HepG2 (cell line): ENCODE results near the gene ARHGEF26. TPM values are rescaled to one million over a fixed set of nuclear protein-coding genes. Genes with fewer than 3 reads are reported as not detected.

Experiments
- ATAC-seq: fragments of 200-7000 bp; cut with Tn5 transposase; 3 replicates; pipeline ENCODE4 v1.9.1; 2020; ENCODE audit warnings: mild to moderate bottlenecking, moderate library complexity
- BruUV-seq: library from RNA; stranded (reverse); fragments of 400-500 nt; replicated peaks from 2 replicates; lab custom pipeline; 2021; lab: Mats Ljungman, UMichigan
- CTCF ChIA-PET: fragments of 300-600 bp; formaldehyde crosslinking; extraction: SDS; loops from one replicate; lab custom pipeline; 2021; ENCODE audit warnings: low total read pairs, inconsistent platforms, low intra/inter-chr PET ratio; lab: Yijun Ruan, JAX
- POLR2A ChIA-PET: fragments of 350-600 bp; sonication (Branson Sonifier 250); formaldehyde crosslinking; loops from one replicate; lab custom pipeline; 2020; ENCODE audit warnings: antibody characterized with exemption, inconsistent platforms; lab: Yijun Ruan, JAX
- DNase-seq: peaks from one replicate; pipeline ENCODE4 v3.0.0-alpha.2; 2015; ENCODE audit warnings: low spot score
- FAIRE-seq: peaks from 3 replicates; lab custom pipeline; 2011; peaks lifted over from hg19 to GRCh38; lab: Jason Lieb, UNC
- H2AFZ ChIP-seq: one replicate; pipeline ENCODE4 v1.6.1; 2011; ENCODE audit warnings: low read length, inconsistent platforms
- H3K27ac ChIP-seq: fragments of 300-600 bp; 3 replicates; pipeline ENCODE4 v1.8.0; 2011; ENCODE audit warnings: mixed run types, mild to moderate bottlenecking, mixed read lengths, low read length, inconsistent platforms; ENCODE audit not compliant: insufficient read depth; ENCODE audit errors: extremely low read length
- H3K27me3 ChIP-seq, 2 experiments: fragments of 200-600 bp in 1 of 2; 2 replicates in 1 of 2; 3 replicates in 1 of 2; pipeline versions ENCODE4 v1.6.0 to v1.8.0; 2011; ENCODE audit warnings: low read length in 2 of 2, mild to moderate bottlenecking in 2 of 2, moderate library complexity in 2 of 2, inconsistent platforms in 1 of 2; ENCODE audit not compliant: insufficient read depth in 2 of 2, control insufficient read depth in 1 of 2
- H3K36me3 ChIP-seq, 2 experiments: fragments of 200-600 bp in 1 of 2; replicated peaks in 1 of 2; 2 replicates in 1 of 2; 3 replicates in 1 of 2; pipeline versions ENCODE4 v1.5.1 to v1.8.0; 2011; ENCODE audit warnings: low read length in 2 of 2, inconsistent platforms in 1 of 2; ENCODE audit not compliant: insufficient read depth in 2 of 2, control insufficient read depth in 1 of 2
- H3K4me1 ChIP-seq: 2 replicates; pipeline ENCODE4 v1.5.1; 2012; ENCODE audit warnings: low read length, inconsistent platforms; ENCODE audit not compliant: insufficient read depth
- H3K4me2 ChIP-seq: 2 replicates; pipeline ENCODE4 v1.6.0; 2011; ENCODE audit warnings: low read depth, low read length, inconsistent platforms
- H3K4me3 ChIP-seq, 3 experiments: fragments of 200-600 bp in 1 of 3; sonication (generic), shearing (Covaris generic) in 1 of 3; replicated peaks in 1 of 3; 2 replicates each; pipeline ENCODE4 v1.5.1; 2011 to 2016; ENCODE audit warnings: low read length in 3 of 3, inconsistent platforms in 2 of 3, low read depth in 2 of 3, mild to moderate bottlenecking in 2 of 3, control low read depth in 1 of 3, mixed read lengths in 1 of 3; ENCODE audit not compliant: insufficient read depth in 1 of 3
- H3K79me2 ChIP-seq: one replicate; pipeline ENCODE4 v1.6.1; 2011; ENCODE audit warnings: low read length, inconsistent platforms; ENCODE audit not compliant: insufficient read depth
- H3K9ac ChIP-seq: 2 replicates; pipeline ENCODE4 v1.6.0; 2011; ENCODE audit warnings: mild to moderate bottlenecking, low read depth, low read length, inconsistent platforms; ENCODE audit not compliant: insufficient read depth
- H3K9me3 ChIP-seq: 2 replicates; pipeline ENCODE4 v1.5.1; 2012; ENCODE audit warnings: mild to moderate bottlenecking, low read length
- H4K20me1 ChIP-seq: 2 replicates; pipeline ENCODE4 v1.6.0; 2011; ENCODE audit warnings: inconsistent platforms, mild to moderate bottlenecking, low read length, moderate library complexity; ENCODE audit not compliant: insufficient read depth
- BRCA1 ChIP-seq: sonication (generic); formaldehyde crosslinking; IDR thresholded peaks from 2 replicates; pipeline ENCODE4 v1.4.0; 2020; ENCODE audit warnings: missing genetic modification reagents
- CHD4 ChIP-seq: fragments of 200-600 bp; sonication (generic); IDR thresholded peaks from 2 replicates; pipeline ENCODE4 v1.7.0; 2017; ENCODE audit warnings: mild to moderate bottlenecking, low read length, borderline replicate concordance
- ETV5 ChIP-seq: IDR thresholded peaks from 2 replicates; pipeline ENCODE4 v1.6.1; 2018; ENCODE audit warnings: missing biosample characterization, missing genetic modification reagents, inconsistent platforms, borderline replicate concordance
- GABPB1 ChIP-seq: IDR thresholded peaks from 2 replicates; pipeline ENCODE4 v1.6.1; 2016; ENCODE audit warnings: mild to moderate bottlenecking, missing genetic modification reagents, moderate library complexity, missing compliant biosample characterization
- ISL2 ChIP-seq: sonication (generic); formaldehyde crosslinking; IDR thresholded peaks from 2 replicates; pipeline ENCODE4 v1.5.0; 2020; ENCODE audit warnings: missing genetic modification reagents
- SOX5 ChIP-seq: IDR thresholded peaks from 2 replicates; pipeline ENCODE4 v1.6.1; 2016; ENCODE audit warnings: borderline replicate concordance
- TAF15 ChIP-seq: fragments of 200-400 bp; formaldehyde crosslinking; IDR thresholded peaks from one replicate; pipeline ENCODE4 v1.6.1; 2018; ENCODE audit warnings: mild to moderate bottlenecking, low read depth, low read length; ENCODE audit not compliant: poor library complexity, severe bottlenecking
- ZBTB39 ChIP-seq: sonication (generic); formaldehyde crosslinking; IDR thresholded peaks from 2 replicates; pipeline ENCODE4 v1.5.0; 2020; ENCODE audit warnings: missing genetic modification reagents
- ZNF234 ChIP-seq: sonication (generic); formaldehyde crosslinking; conservative IDR thresholded peaks from 2 replicates; pipeline ENCODE4 v1.5.1; 2020; ENCODE audit warnings: mild to moderate bottlenecking, missing genetic modification reagents
- ZNF333 ChIP-seq: sonication (generic); formaldehyde crosslinking; IDR thresholded peaks from 2 replicates; pipeline ENCODE4 v1.4.0; 2020; ENCODE audit warnings: mild to moderate bottlenecking, missing genetic modification reagents, borderline replicate concordance
- ZNF530 ChIP-seq: sonication (generic); formaldehyde crosslinking; IDR thresholded peaks from 2 replicates; pipeline ENCODE4 v1.5.0; 2020; ENCODE audit warnings: low read depth, mild to moderate bottlenecking, missing genetic modification reagents
- ZNF557 ChIP-seq: sonication (generic); formaldehyde crosslinking; IDR thresholded peaks from 2 replicates; pipeline ENCODE4 v1.4.0; 2020; ENCODE audit warnings: missing genetic modification reagents
- ZNF570 ChIP-seq: sonication (generic); formaldehyde crosslinking; IDR thresholded peaks from 2 replicates; pipeline ENCODE4 v1.4.0; 2020; ENCODE audit warnings: mild to moderate bottlenecking, missing genetic modification reagents, borderline replicate concordance
- ZNF609 ChIP-seq: sonication (generic); formaldehyde crosslinking; IDR thresholded peaks from 2 replicates; pipeline ENCODE4 v1.4.0; 2020; ENCODE audit warnings: mild to moderate bottlenecking, missing genetic modification reagents, borderline replicate concordance
- ZNF75D ChIP-seq: sonication (generic); formaldehyde crosslinking; IDR thresholded peaks from 2 replicates; pipeline ENCODE4 v1.8.1; 2023; ENCODE audit warnings: missing genetic modification reagents, mild to moderate bottlenecking, borderline replicate concordance
- WGBS: methylation state at CpG from one replicate; pipeline ENCODE4 v1.1.6; 2017; ENCODE audit warnings: low lambda C conversion rate; 5-methylcytosine and 5-hydroxymethylcytosine counted together
- in situ Hi-C: cut with HindIII; loops from 2 replicates; pipeline ENCODE4 v1.10.0; 2017; ENCODE audit warnings: low pct_unique_long_range_greater_than_20kb; ENCODE audit not compliant: extremely low pct_ligation_motif_present
- intact Hi-C: fragments of 100-400 bp; cut with micrococcal nuclease; formaldehyde crosslinking; loops from one replicate; pipeline ENCODE4 v1.10.0; 2022; ENCODE audit not compliant: unreplicated experiment
- polyA plus RNA-seq, 8 experiments: library from polyadenylated mRNA; depleted of rRNA in 3 of 8; stranded (reverse) in 7 of 8; unstranded in 1 of 8; fragments of >200 nt; fragmentation: Illumina TruSeq in 4 of 8; extraction: Trizol in 4 of 8; gene quantifications; 2 replicates each; pipeline versions ENCODE4 v1.2.1 to v1.2.3, GENCODE V29; 2011 to 2016; ENCODE audit warnings: low read depth in 4 of 8, missing spikeins in 1 of 8, mixed read lengths in 1 of 8; ENCODE audit not compliant: insufficient read depth in 1 of 8
- total RNA-seq, 5 experiments: library from RNA; depleted of rRNA; stranded (reverse); fragments of >200 nt; fragmentation: Illumina TruSeq; extraction: Trizol; gene quantifications; 2 replicates each; pipeline ENCODE4 v1.2.3, GENCODE V29; 2016; ENCODE audit warnings: low read depth in 1 of 5

The ARHGEF26 gene
- total and polyA plus RNA-seq, 2 of the 13 experiments (the other 11 are each of a cell fraction or from before 2014, with no cell fraction given): 0.74 to 6.1 TPM

GRCh38 chr3:154247806-154248415 is 126.7 kb downstream of the ARHGEF26 start:
- POLR2A ChIA-PET: no interaction called here
- no peaks in the 10 kb centered on the region for H3K79me2 ChIP-seq
- CTCF ChIA-PET: no interaction called here
- no peak for TF ChIP-seq CHD4
- TF ChIP-seq ETV5 (CRISPR knock-in tag): peak; percentile 9; the same call in 1 of the 2 replicates
- no peak for TF ChIP-seq ZNF570
- no peak for TF ChIP-seq ZNF333 (CRISPR knock-in tag)
- no peak for TF ChIP-seq BRCA1 (CRISPR knock-in tag)
- no peak for TF ChIP-seq GABPB1 (CRISPR knock-in tag)
- TF ChIP-seq ZNF609 (CRISPR knock-in tag): no peak
- no peak for TF ChIP-seq ZNF75D (CRISPR knock-in tag)
- TF ChIP-seq ZNF530 (CRISPR knock-in tag): no peak
- no peak for TF ChIP-seq ZBTB39
- TF ChIP-seq ZNF234 (CRISPR knock-in tag): no peak
- no peak for TF ChIP-seq ZNF557 (CRISPR knock-in tag)
- TF ChIP-seq SOX5 (CRISPR knock-in tag): peak; percentile 38; the same call in 1 of the 2 replicates
- no peak for TF ChIP-seq TAF15
- TF ChIP-seq ISL2 (CRISPR knock-in tag): no peak
- TF ChIP-seq, all 625 proteins: peak for 2
- ATAC-seq (no peak; the same call in 2 of the 3 replicates), FAIRE-seq (no peak), DNase-seq (peak; percentile 15)
- intact Hi-C loops (no loop called here), in situ Hi-C loops (no loop called here)
- Histone ChIP-seq H3K4me2 (no peak overlapping the region), H2AFZ (no peak overlapping the region), H4K20me1 (no peaks in the 10 kb centered on the region), H3K27me3 (no peaks in the 10 kb centered on the region), H3K9ac (no peak overlapping the region), H3K36me3 (no peaks in the 10 kb centered on the region), H3K4me3 (no peak overlapping the region), H3K4me1 (peaks cover 46% of the 10 kb centered on the region), H3K27ac (no peak overlapping the region), H3K9me3 (no peaks in the 10 kb centered on the region)
- 89% methylated on average over 2 of the region's 2 CpGs for WGBS
- no TSS peak for BruUV-seq
